ENCODE data around the gene SPPL2C. TPM values are rescaled to one million over a fixed set of nuclear protein-coding genes. Genes with fewer than 3 reads are reported as not detected.

The SPPL2C gene
- total RNA-seq, 2 experiments from 2014 or later = not detected

GRCh38 chr17:45834471-45835396 is 9.9 kb upstream of the SPPL2C start:
- BruUV-seq (replicated peaks) = no TSS peak
- Histone ChIP-seq H3K4me3 (ENCODE audit: low read depth, low read length, poor library complexity, severe bottlenecking) (no peak overlapping the region), H3K4me2 (ENCODE audit: low read length) (no peak overlapping the region), H3K79me2 (ENCODE audit: insufficient read depth, low read depth, low read length) (no peaks in the 10 kb centered on the region), H3K36me3 (ENCODE audit: insufficient read depth, low read length) (no peaks in the 10 kb centered on the region), H3K27ac (ENCODE audit: low read depth, low read length, poor library complexity, severe bottlenecking) (no peak overlapping the region), H2AFZ (ENCODE audit: low read length) (no peak overlapping the region), H4K20me1 (ENCODE audit: insufficient read depth, low read length) (no peaks in the 10 kb centered on the region), H3K9me3 (ENCODE audit: low read length) (no peaks in the 10 kb centered on the region), H3K4me1 (ENCODE audit: insufficient read depth, low read length, poor library complexity, severe bottlenecking) (no peaks in the 10 kb centered on the region), H3K9me2 (ENCODE audit: insufficient read depth, low read length) (no peaks in the 10 kb centered on the region)
- ChIA-PET CTCF (ENCODE audit: unreplicated experiment) (interaction anchor here (0.6 kb wide), 1 partner anchor 62 kb away, joined by 3 read pairs; no protein-coding TSS in a partner anchor), POLR2A (no interaction called here)
- TF ChIP-seq CTCF (conservative IDR thresholded peaks at IDR 0.05; ENCODE audit: low read length) (no peak), EZH2phosphoT487 (IDR thresholded peaks at IDR 0.05; ENCODE audit: borderline replicate concordance, low read depth, low read length) (no peak)
- intact Hi-C loops (cut with micrococcal nuclease; ENCODE audit: unreplicated experiment) = no loop called here
- no peak for DNase-seq (ENCODE audit: low spot score)

- Histone ChIP-seq H3K4me3 (ENCODE audit: low read depth, low read length, poor library complexity, severe bottlenecking) (no peak overlapping the region), H3K27ac (ENCODE audit: low read depth, low read length, poor library complexity, severe bottlenecking) (no peak overlapping the region), H2AFZ (ENCODE audit: low read length) (no peak overlapping the region), H3K79me2 (ENCODE audit: insufficient read depth, low read depth, low read length) (no peaks in the 10 kb centered on the region), H4K20me1 (ENCODE audit: insufficient read depth, low read length) (no peaks in the 10 kb centered on the region), H3K4me1 (ENCODE audit: insufficient read depth, low read length, poor library complexity, severe bottlenecking) (no peaks in the 10 kb centered on the region), H3K9me3 (ENCODE audit: low read length) (no peaks in the 10 kb centered on the region), H3K36me3 (ENCODE audit: insufficient read depth, low read length) (no peaks in the 10 kb centered on the region), H3K9me2 (ENCODE audit: insufficient read depth, low read length) (no peaks in the 10 kb centered on the region), H3K4me2 (ENCODE audit: low read length) (no peak overlapping the region)
- no peak for DNase-seq (ENCODE audit: low spot score)
- intact Hi-C loops (cut with micrococcal nuclease; ENCODE audit: unreplicated experiment) = no loop called here
- CTCF ChIA-PET (ENCODE audit: unreplicated experiment) = no interaction called here
- BruUV-seq (replicated peaks) = no TSS peak
- POLR2A ChIA-PET = no interaction called here
- no peak for TF ChIP-seq CTCF (conservative IDR thresholded peaks at IDR 0.05; ENCODE audit: low read length)
- TF ChIP-seq EZH2phosphoT487 (IDR thresholded peaks at IDR 0.05; ENCODE audit: borderline replicate concordance, low read depth, low read length) = no peak
Measured at GRCh38 chr17:45835481-45835880, 9.2 kb upstream of the SPPL2C start.
